Skeletal muscle tissue (tissue), 4 donors: Measurements from ENCODE around the gene NAALAD2. TPM values are rescaled to one million over a fixed set of nuclear protein-coding genes. Genes with fewer than 3 reads are reported as not detected.

ENCODE experiments used
- H3K27ac ChIP-seq: one replicate; pipeline ENCODE4 v1.7.0; 2013; ENCODE audit warnings: mild to moderate bottlenecking, low read depth, low read length, inconsistent platforms
- H3K27me3 ChIP-seq, 3 donors: one replicate each; pipeline ENCODE4 v1.7.0; 2013; ENCODE audit warnings: low read length in 3 of 3; ENCODE audit not compliant: control insufficient read depth in 3 of 3, insufficient read depth in 3 of 3
- H3K36me3 ChIP-seq, 3 donors: one replicate each; pipeline ENCODE4 v1.7.0; 2013; ENCODE audit warnings: low read length in 3 of 3; ENCODE audit not compliant: control insufficient read depth in 3 of 3, insufficient read depth in 3 of 3
- H3K4me1 ChIP-seq, 3 donors: one replicate each; pipeline ENCODE4 v1.7.0; 2013; ENCODE audit warnings: low read length in 3 of 3, mild to moderate bottlenecking in 3 of 3; ENCODE audit not compliant: control insufficient read depth in 3 of 3, insufficient read depth in 3 of 3
- H3K4me3 ChIP-seq, 3 donors: one replicate each; pipeline ENCODE4 v1.7.0; 2013; ENCODE audit warnings: low read length in 3 of 3
- H3K9ac ChIP-seq, 3 donors: one replicate each; pipeline ENCODE4 v1.7.0; 2013; ENCODE audit warnings: low read length in 3 of 3, mild to moderate bottlenecking in 3 of 3, moderate library complexity in 2 of 3, low read depth in 1 of 3
- H3K9me3 ChIP-seq, 3 donors: one replicate each; pipeline ENCODE4 v1.7.0; 2013; ENCODE audit warnings: low read length in 3 of 3; ENCODE audit not compliant: control insufficient read depth in 3 of 3
- total RNA-seq: library from RNA; depleted of rRNA; stranded (reverse); fragments of >200 nt; gene quantifications from one replicate; pipeline ENCODE4 v1.2.3, GENCODE V29; 2014
- donor health status: Osteomylitis.

NAALAD2 gene
- total RNA-seq, 1 donor from 2014 or later = 4.2 TPM

GRCh38 chr11:90216611-90217010, 82.1 kb downstream of the NAALAD2 start:
- Histone ChIP-seq H3K9me3 (no peaks in the 10 kb centered on the region), H3K27ac (no peak overlapping the region), H3K27me3 (no peaks in the 10 kb centered on the region), H3K9ac (no peak overlapping the region), H3K4me3 (no peak overlapping the region), H3K36me3 (peaks cover 0 to 14% (median 3%) of the 10 kb centered on the region in 3 donors), H3K4me1 (peaks cover 10 to 16% (median 11%) of the 10 kb centered on the region in 3 donors)

- Histone ChIP-seq H3K4me3 (no peak overlapping the region), H3K9ac (no peak overlapping the region), H3K27ac (no peak overlapping the region), H3K36me3 (peaks cover 0 to 4% (median 2%) of the 10 kb centered on the region in 3 donors), H3K9me3 (no peaks in the 10 kb centered on the region), H3K27me3 (no peaks in the 10 kb centered on the region), H3K4me1 (peaks cover 12 to 18% (median 16%) of the 10 kb centered on the region in 3 donors)
Measured at GRCh38 chr11:90218606-90219005, 84.1 kb downstream of the NAALAD2 start.

- Histone ChIP-seq H3K9ac (no peak overlapping the region), H3K4me3 (no peak overlapping the region), H3K4me1 (peaks cover 12 to 19% (median 19%) of the 10 kb centered on the region in 3 donors), H3K9me3 (no peaks in the 10 kb centered on the region), H3K36me3 (no peaks in the 10 kb centered on the region), H3K27ac (no peak overlapping the region), H3K27me3 (no peaks in the 10 kb centered on the region)
Measured at GRCh38 chr11:90219438-90219837, 85.0 kb downstream of the NAALAD2 start.

GRCh38 chr11:90220391-90220790, 85.9 kb downstream of the NAALAD2 start:
- H3K4me1 ChIP-seq = peaks cover 12 to 19% (median 19%) of the 10 kb centered on the region in 3 donors

GRCh38 chr11:90221803-90222458, 87.5 kb downstream of the NAALAD2 start:
- peaks cover 12 to 19% (median 16%) of the 10 kb centered on the region in 3 donors for H3K4me1 ChIP-seq

More at GRCh38 chr11:90220391-90220790, 85.9 kb downstream of the NAALAD2 start:
- Histone ChIP-seq H3K36me3 (no peaks in the 10 kb centered on the region), H3K9me3 (no peaks in the 10 kb centered on the region), H3K27ac (no peak overlapping the region), H3K4me3 (no peak overlapping the region), H3K9ac (no peak overlapping the region), H3K27me3 (no peaks in the 10 kb centered on the region)

GRCh38 chr11:90222459-90223247, 88.2 kb downstream of the NAALAD2 start, which contains the start of gene CHORDC1:
Gene CHORDC1 (minus strand): TSS chr11:90223049. CDS start chr11:90222954, 95 bp downstream.
- H3K27ac ChIP-seq = peak within 1 kb of the TSS; percentile 91
- peaks cover 12 to 19% (median 16%) of the 10 kb centered on the region in 3 donors for H3K4me1 ChIP-seq
- peak within 1 kb of the TSS; percentile 86 to 91 (median 89) for H3K9ac ChIP-seq
- no peaks in the 10 kb centered on the region for H3K9me3 ChIP-seq
- no peaks in the 10 kb centered on the region for H3K27me3 ChIP-seq
- H3K4me3 ChIP-seq = peak within 1 kb of the TSS; percentile 89 to 97 (median 92)
- no peaks in the 10 kb centered on the region for H3K36me3 ChIP-seq

More at GRCh38 chr11:90221803-90222458, 87.5 kb downstream of the NAALAD2 start:
- Histone ChIP-seq H3K27me3 (no peaks in the 10 kb centered on the region), H3K36me3 (no peaks in the 10 kb centered on the region), H3K27ac (peak overlapping the region; percentile 91), H3K4me3 (peak overlapping the region; percentile 89 to 97 (median 92)), H3K9me3 (no peaks in the 10 kb centered on the region), H3K9ac (peak overlapping the region; percentile 86 to 91 (median 89))

GRCh38 chr11:90223248-90223585, 88.8 kb downstream of the NAALAD2 start:
- peaks cover 12 to 19% (median 16%) of the 10 kb centered on the region in 3 donors for H3K4me1 ChIP-seq
- no peaks in the 10 kb centered on the region for H3K9me3 ChIP-seq
- H3K27me3 ChIP-seq = no peaks in the 10 kb centered on the region
- H3K36me3 ChIP-seq = no peaks in the 10 kb centered on the region
- peak overlapping the region; percentile 86 to 91 (median 89) for H3K9ac ChIP-seq
- peak overlapping the region; percentile 91 for H3K27ac ChIP-seq
- H3K4me3 ChIP-seq = peak overlapping the region; percentile 89 to 97 (median 92)

- Histone ChIP-seq H3K9ac (no peak overlapping the region), H3K4me1 (peaks cover 0 to 4% (median 3%) of the 10 kb centered on the region in 3 donors), H3K27ac (no peak overlapping the region), H3K36me3 (no peaks in the 10 kb centered on the region), H3K9me3 (no peaks in the 10 kb centered on the region), H3K27me3 (no peaks in the 10 kb centered on the region), H3K4me3 (no peak overlapping the region)
Measured at GRCh38 chr11:90228056-90228455, 93.6 kb downstream of the NAALAD2 start.

- Histone ChIP-seq H3K9me3 (no peaks in the 10 kb centered on the region), H3K27me3 (no peaks in the 10 kb centered on the region), H3K4me1 (no peaks in the 10 kb centered on the region), H3K27ac (no peak overlapping the region), H3K9ac (no peak overlapping the region), H3K36me3 (no peaks in the 10 kb centered on the region), H3K4me3 (no peak overlapping the region)
Measured at GRCh38 chr11:90229791-90230190, 95.3 kb downstream of the NAALAD2 start.

- Histone ChIP-seq H3K9ac (no peak overlapping the region), H3K27ac (no peak overlapping the region), H3K36me3 (no peaks in the 10 kb centered on the region), H3K4me1 (no peaks in the 10 kb centered on the region), H3K4me3 (no peak overlapping the region), H3K27me3 (no peaks in the 10 kb centered on the region), H3K9me3 (no peaks in the 10 kb centered on the region)
Measured at GRCh38 chr11:90234977-90235376, 100.5 kb downstream of the NAALAD2 start.
